ENCODE measurements around the gene HMX3. TPM values are rescaled to one million over a fixed set of nuclear protein-coding genes. Genes with fewer than 3 reads are reported as not detected.

HMX3 gene
- total RNA-seq (2014; rRNA removed; shearing (Covaris generic)): not detected in 2 replicates
- polyA plus RNA-seq (2015; cell fraction: cytosol; rRNA removed): 0.26 and 0.42 TPM in 2 replicates
- not detected in 2 replicates for polyA plus RNA-seq (2015; cell fraction: nucleus; rRNA removed)

GRCh38 chr10:123135415-123136141 is at the start of gene HMX3:
Gene HMX3, plus strand, starts transcription at chr10:123135970. Its CDS starts 81 bp downstream, at chr10:123136051.
- DNase-seq (ENCODE audit: low read depth): no peak

- no peak for DNase-seq (ENCODE audit: low read depth)
Observed at GRCh38 chr10:123086281-123086680, 49.5 kb upstream of the HMX3 start.

GRCh38 chr10:123087348-123087747 is 48.4 kb upstream of the HMX3 start:
- DNase-seq (ENCODE audit: low read depth): no peak

- no peak for DNase-seq (ENCODE audit: low read depth)
Observed at GRCh38 chr10:123087786-123088185, 48.0 kb upstream of the HMX3 start.

- DNase-seq (ENCODE audit: low read depth): no peak
Observed at GRCh38 chr10:123092635-123093414, 42.9 kb upstream of the HMX3 start.

GRCh38 chr10:123093489-123093888 is 42.3 kb upstream of the HMX3 start:
- no peak for DNase-seq (ENCODE audit: low read depth)

- no peak for DNase-seq (ENCODE audit: low read depth)
Observed at GRCh38 chr10:123096452-123096851, 39.3 kb upstream of the HMX3 start.

- no peak for DNase-seq (ENCODE audit: low read depth)
Observed at GRCh38 chr10:123097039-123097438, 38.7 kb upstream of the HMX3 start.

- peak; percentile 6 for DNase-seq (ENCODE audit: low read depth)
Observed at GRCh38 chr10:123100030-123100762, 35.6 kb upstream of the HMX3 start.

GRCh38 chr10:123101872-123102271 is 33.9 kb upstream of the HMX3 start:
- DNase-seq (ENCODE audit: low read depth): no peak

GRCh38 chr10:123102673-123103072 is 33.1 kb upstream of the HMX3 start:
- DNase-seq (ENCODE audit: low read depth): no peak

GRCh38 chr10:123103944-123104343 is 31.8 kb upstream of the HMX3 start:
- no peak for DNase-seq (ENCODE audit: low read depth)

- no peak for DNase-seq (ENCODE audit: low read depth)
Observed at GRCh38 chr10:123109466-123109865, 26.3 kb upstream of the HMX3 start.

- DNase-seq (ENCODE audit: low read depth): no peak
Observed at GRCh38 chr10:123117644-123118417, 17.9 kb upstream of the HMX3 start.

- no peak for DNase-seq (ENCODE audit: low read depth)
Observed at GRCh38 chr10:123119081-123119480, 16.7 kb upstream of the HMX3 start.

- DNase-seq (ENCODE audit: low read depth): no peak
Observed at GRCh38 chr10:123126246-123126645, 9.5 kb upstream of the HMX3 start.

GRCh38 chr10:123129618-123130271 is 6.0 kb upstream of the HMX3 start:
- DNase-seq (ENCODE audit: low read depth): peak; percentile 56

- peak; percentile 56 for DNase-seq (ENCODE audit: low read depth)
Observed at GRCh38 chr10:123132576-123133477, 2.9 kb upstream of the HMX3 start.
